Retinal pigment epithelial cell (primary cell): ENCODE results near the gene CASS4.

Source experiments
- DNase-seq: peaks from one replicate; pipeline ENCODE4 v3.0.0-alpha.2; 2010; ENCODE audit warnings: low read depth
- H3K4me3 ChIP-seq: 2 replicates; pipeline ENCODE4 v1.5.1; 2011; ENCODE audit warnings: mild to moderate bottlenecking, low read length, control low read depth, moderate library complexity
- CTCF ChIP-seq: conservative IDR thresholded peaks from 2 replicates; pipeline ENCODE4 v1.5.1; 2011; ENCODE audit warnings: low read depth, low read length, control low read depth, inconsistent platforms

Gene CASS4

GRCh38 chr20:56428881-56429280 is 16.8 kb downstream of the CASS4 start:
- no peak for DNase-seq
- no peak overlapping the region for H3K4me3 ChIP-seq
- TF ChIP-seq CTCF: no peak

DNA sequence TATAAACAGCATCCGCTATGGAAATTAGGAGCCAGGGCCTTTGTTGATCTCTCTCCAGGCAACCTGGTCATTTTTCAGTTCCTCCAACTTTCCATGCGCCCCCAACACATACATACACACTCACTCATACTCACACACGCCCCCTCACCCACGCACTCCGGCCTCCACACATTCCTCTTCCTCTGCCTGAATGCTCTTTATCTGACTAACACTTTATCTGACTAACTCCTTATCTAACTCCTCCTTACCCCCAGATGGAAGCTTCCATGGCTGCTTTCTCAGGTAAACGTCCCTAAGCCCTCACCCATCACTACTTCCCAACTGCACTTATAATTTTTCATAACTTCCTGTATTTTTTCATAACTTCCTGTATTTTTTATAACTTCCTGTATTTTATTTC is 17.4 kb downstream of the CASS4 start:
- no peak for TF ChIP-seq CTCF
- no peak for DNase-seq
- H3K4me3 ChIP-seq: no peak overlapping the region

DNA sequence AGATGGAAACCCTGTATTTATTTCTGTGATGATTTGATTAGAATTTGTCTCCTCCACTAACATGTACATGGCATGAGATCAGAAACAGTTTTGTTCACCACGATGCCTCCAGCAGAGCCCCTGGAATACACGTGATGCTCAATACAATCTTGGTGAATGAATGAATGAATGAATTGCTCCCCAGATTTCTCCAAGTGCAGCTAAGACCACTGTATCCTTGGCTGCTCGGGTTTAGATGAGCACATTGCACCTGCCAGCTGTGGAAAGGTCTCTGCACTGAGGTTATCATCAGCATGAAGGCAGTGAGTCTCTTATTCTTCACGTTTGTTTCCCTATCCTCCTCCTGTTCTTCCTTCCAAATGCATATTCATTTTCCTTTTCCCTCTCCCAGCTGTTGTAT is 17.9 kb downstream of the CASS4 start:
- DNase-seq: no peak
- no peak overlapping the region for H3K4me3 ChIP-seq
- no peak for TF ChIP-seq CTCF

GRCh38 chr20:56430461-56430860 is 18.4 kb downstream of the CASS4 start:
- no peak overlapping the region for H3K4me3 ChIP-seq
- DNase-seq: no peak
- TF ChIP-seq CTCF: no peak

DNA sequence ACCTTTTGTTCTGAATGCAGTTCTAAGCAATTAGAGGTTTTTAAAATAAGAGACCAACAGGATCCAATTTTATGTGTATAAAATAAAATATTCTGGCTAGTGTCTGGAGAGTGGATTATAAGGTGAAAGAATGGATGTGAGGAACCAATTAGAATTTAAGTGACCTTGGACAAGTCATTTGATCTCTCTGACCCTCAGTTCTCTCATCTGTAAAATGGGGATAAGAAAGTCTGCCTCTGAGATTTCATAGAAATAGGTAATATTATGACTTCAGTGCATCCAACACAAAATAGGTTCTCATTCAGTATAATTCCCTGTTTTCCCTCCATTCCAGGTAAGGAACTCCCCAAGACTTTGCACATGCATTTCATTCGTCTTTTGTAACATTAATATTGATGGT is 18.9 kb downstream of the CASS4 start:
- TF ChIP-seq CTCF: no peak
- no peak for DNase-seq
- no peak overlapping the region for H3K4me3 ChIP-seq

DNA sequence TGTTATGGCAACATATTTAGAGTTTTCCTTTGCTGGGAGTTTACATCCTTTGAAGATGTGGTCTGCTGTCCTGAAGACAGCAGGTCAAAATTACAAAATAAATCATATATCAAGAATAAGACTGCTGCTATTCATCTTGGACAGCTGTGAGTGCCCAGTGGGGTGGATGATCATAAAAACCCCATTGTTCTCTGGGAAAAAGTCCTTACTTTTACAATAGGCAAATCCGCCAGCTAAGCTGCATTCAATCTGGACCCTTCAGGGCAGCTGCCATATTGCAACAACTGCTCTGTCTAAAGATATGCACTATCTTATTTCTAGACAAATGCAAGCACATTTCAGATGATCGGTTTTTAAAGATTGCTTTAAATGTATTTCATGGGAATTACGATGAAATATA is 19.4 kb downstream of the CASS4 start:
- no peak for TF ChIP-seq CTCF
- DNase-seq: no peak
- no peak overlapping the region for H3K4me3 ChIP-seq

DNA sequence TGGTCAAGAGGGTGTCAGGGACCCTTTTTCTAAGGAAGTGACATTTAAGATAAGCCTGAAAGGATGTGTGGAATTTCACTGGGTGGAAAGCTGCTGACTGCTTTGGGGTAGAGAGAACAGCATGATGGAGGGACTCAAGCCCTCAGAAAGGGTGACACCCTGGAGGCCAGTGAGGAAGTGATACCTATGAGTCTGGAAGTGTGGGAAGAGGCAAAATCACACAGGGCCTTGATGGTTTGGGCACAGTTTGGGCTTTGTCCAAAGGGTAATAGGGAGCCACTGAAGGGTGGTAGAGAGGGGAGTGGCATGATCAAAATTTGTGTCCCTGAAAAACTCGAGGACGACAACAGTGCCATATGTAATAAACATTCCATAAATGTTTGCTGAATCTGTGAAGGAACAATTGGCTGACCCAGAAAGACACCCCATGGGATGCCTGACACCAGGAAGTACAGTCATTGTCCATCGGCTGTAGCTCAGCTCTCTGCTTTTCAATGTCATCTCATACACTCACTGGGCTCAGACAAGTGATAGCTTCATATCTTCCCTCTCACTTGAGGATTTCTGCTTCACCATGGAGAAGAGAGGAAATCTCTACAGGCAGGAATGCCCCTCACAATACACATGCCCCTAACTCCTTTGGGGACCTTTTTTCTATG is 21.3 kb downstream of the CASS4 start:
- no peak for DNase-seq
- no peak overlapping the region for H3K4me3 ChIP-seq
- TF ChIP-seq CTCF: no peak
